HG02678 (cell line): Measurements from ENCODE around the gene CENPM.

Experiments used
- ATAC-seq: cut with Tn5 transposase; IDR thresholded peaks from one replicate; pipeline ENCODE4 v1.9.1; 2021; ENCODE audit warnings: mild to moderate bottlenecking, moderate library complexity; ENCODE audit not compliant: unreplicated experiment

CENPM gene, protein sequence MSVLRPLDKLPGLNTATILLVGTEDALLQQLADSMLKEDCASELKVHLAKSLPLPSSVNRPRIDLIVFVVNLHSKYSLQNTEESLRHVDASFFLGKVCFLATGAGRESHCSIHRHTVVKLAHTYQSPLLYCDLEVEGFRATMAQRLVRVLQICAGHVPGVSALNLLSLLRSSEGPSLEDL

DNA sequence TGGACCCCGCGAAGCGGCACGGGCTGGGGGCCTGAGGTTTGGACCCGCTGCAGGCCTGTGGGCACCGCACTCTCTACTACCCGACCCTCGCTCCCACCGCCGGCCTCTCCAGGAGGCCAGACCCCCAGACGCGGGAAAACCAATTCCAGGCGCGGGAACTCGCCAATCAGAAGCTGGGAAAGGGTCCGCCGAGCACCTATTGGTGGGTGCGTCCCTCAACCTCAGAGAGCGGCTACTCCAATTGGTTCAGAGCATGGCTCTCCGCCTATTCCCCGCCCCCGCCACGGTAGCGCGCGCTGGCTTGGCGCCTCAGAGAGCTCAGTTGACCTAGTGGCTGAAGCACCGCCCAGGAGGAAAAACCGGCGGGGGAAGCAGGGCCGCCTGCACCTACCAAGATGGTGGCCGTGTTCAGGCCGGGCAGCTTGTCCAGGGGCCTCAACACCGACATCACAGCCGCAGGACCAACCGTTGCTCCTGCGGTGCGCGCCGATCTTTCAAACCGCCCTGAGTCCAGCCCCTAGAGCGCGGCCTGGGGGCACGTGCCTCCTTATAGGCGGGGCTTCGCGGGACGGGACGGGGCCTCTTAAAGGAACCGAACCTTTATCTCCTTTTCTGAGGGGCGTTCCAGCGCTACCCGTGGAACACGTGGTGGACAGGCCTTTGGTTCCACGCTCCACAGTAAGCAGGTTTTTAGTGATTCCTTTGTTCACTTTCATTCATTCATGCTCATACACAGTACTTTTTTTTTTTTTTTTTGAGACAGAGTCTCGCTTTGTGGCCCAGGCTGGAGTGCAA lies at the start of gene CENPM:
Gene CENPM (minus strand): TSS at position 524 of the 795 bp plus-strand sequence. CDS start 76 bp downstream, at position 448.
- ATAC-seq, result peak; percentile 87

DNA sequence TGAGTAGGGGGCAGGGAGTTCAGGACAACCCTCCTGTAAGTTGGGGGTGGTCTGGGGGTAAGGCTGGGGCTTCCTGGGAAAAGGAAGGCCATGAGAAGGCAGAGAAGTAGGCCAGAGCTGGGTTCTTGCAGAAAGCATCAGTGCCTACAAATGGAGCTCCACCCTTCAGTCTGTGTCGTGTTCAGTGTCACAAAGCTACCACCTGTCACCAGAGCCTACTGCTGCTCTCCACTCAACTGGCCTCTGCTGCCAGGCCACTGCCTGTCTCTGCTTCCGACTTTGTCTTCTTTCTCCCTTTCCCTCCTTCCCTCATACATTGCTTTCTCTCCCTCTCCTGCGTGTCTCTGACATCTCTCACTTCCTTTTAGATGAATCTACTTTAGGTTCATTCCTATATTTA lies 48.3 kb upstream of the CENPM start:
- ATAC-seq, result no peak

DNA sequence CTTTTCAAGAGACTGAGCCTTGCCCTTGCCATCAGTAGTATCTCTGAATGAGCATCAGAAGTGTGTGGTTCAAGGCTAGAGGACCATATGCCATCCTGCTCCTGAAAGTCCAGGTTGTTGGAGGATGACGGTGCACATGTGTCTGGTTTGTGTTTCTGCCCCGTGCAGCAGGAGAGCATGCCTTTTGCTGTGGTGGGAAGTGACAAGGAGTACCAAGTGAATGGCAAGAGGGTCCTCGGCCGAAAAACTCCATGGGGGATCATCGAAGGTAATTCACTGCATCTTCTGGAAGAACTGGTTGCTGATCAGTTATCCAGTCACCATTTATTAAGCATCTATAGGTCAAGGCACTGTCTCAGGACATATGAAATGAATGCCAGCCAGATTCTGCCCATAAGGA lies 45.5 kb upstream of the CENPM start:
- no peak for ATAC-seq

DNA sequence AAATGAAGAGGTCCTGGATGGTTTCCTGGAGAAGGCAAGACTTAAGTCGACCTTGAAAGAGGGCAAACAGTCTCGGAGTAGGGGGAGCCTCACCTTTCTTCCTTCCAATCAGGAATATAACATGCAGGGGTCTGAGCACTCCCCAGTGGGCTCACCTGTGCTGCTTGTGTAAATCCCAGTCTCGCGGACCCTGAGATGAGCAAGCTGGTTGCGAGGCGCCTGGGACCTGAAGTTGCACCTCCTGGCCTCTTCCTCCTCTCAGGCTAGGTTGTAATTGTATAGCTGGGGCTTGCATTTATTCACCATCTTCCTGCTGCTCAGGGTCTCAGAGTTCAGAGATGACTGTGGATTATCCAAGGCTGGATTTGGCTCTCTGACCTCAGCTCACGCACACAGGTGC lies 44.2 kb upstream of the CENPM start:
- ATAC-seq, result no peak

DNA sequence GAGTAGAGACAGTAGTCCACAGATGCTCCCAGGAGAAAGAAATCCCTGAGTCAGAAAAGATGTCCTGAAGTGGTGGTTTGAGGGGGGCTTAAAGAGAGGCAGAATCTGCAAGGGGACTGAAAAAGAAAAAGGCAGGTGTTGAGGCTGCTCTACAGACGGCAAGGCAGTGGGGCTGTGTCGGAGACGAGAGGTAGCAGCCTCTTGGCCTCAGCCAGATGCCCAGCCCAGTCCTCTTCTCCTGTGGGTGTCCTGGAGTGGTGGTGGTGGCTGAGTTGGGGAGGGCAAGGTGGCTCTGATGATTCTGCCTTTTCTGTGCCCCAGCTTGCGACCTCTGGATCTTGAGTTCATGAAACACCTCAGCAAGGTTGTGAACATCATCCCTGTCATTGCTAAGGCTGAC lies 42.3 kb upstream of the CENPM start:
- ATAC-seq, result no peak

DNA sequence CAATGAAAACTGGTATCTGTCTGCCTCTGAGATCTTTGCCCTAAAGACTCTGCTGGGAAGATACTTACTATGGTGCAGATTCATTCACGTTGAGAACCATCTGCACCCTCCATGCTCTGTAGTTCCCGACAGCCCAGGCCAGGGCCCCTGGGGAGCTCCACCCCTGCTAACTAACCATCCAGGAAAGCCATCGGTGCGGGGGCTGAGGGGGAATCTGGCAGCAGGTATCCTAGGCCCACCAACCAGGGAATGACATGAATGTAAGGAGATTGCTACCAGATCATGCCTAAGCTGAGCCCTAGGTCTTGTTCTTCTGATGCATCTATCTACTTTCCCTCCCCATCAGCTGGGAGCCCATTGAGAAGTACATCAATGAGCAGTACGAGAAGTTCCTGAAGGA lies 40.3 kb upstream of the CENPM start:
- ATAC-seq, result no peak

DNA sequence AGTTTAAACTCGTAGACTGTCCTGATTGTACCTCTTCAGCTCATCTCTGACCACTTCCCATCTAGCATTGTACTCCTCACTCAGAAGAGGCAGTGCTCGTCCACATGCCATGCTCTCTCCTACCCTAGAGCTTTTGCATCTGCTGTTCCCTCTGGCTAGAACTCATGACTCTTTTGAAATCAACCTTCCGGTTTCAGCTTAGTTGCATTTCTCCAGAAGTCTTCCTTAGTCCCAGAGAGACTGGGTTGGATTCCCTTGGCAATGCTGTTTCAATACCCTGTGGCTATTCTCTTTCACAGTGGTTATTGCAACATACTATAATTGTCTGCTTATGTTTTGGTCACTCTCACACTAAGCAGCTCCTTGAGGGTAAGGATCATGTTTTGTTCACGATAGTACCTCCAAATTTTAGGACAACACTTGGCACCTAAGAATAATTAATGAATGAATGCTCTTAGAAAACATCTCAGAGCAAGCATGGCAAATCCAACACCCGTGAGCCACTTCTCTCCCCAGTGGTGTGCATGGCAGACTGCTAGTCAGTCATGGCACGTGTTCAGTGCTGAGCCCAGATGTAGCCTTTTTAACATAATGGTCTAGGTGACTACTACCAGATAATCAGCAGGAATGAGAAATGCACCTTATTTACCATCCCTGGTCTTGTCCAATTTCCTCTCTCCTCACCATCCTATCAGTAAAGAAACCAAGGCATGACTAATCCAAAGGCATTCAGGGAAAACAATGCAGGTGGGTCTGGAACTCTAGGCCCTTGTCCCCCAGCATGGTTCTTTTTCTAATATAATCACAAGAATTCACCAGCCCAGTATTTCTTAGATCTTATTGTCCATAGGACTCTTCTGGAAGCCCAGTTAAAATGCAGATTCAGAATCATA lies 36.8 kb upstream of the CENPM start:
- ATAC-seq, result no peak

DNA sequence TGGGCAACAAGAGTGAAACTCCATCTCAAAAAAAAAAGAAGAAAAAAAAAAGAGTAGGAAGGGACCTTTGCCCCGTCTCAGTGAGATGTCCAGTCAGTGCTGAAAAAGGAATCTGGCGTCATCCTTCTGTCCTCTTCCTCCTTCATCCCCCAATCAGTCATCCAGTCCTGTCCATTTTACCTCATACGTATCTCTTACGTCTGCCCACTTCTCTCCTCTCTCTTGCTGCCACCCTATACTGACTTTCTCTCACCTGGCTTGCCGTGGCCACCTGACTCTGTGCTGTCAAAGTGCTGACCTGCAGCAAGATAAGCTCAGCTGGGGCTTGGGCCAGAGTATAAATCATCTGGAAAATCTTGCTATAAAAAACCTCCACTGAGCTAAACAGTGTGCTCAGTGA lies 35.9 kb upstream of the CENPM start:
- ATAC-seq, result no peak

DNA sequence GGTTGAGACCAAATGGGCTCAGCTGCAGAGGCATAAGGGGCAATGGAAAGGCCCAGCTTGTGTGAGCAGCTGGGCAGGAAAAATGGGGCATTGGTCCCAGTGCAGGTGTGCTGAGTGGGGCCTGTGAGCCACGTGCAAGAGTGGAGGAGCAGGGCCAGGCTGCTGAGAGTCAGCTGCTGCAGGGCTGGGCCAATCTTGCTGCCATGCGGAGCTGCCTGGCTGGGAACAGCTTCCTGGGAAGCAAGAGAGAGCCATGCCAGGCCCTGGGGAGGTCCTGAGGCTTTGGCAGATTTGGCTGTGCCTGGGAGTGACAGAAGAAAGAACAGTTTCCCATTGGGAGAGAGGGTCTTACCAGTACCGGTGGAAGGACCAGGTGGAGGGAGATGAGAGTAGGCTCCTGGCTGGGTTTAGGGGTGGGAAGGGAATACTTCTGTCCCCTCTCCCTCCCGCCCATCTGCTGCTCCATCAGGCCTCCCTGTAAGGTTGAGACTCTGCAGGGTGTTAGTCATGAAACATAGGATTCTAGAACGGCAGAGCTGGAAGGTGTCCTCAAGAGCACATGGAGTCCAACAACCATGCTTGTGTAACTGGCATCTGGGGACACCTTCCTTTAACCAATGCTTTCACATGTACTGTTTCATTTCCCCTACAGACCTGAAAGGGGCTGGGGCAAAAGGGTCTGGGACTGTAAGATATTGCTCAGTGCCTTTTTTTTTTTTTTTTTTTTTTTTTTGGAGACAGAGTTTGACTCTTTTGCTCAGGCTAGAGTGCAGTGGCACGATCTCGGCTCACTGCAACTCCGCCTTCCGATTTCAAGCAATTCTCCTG lies 32.7 kb upstream of the CENPM start:
- ATAC-seq, result no peak

DNA sequence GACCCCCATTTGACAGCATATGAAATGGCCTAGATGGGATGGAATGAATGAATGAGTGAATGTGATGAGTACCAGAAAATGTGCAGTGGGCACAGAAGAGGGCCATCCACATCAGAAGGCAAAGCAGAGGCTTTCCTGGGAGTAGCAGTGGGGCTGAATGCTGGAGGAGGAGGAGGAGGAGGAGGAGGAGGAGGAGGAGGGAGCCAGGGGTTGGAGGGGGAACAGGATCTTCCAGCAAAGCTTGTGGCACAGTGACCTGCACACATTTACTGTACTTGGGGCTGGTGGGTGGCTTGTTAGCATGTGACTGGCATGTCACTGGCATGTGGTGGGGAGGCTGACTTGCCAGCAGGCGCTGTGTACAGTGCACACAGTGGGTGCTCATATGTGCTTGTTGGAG lies 31.8 kb upstream of the CENPM start:
- no peak for ATAC-seq

DNA sequence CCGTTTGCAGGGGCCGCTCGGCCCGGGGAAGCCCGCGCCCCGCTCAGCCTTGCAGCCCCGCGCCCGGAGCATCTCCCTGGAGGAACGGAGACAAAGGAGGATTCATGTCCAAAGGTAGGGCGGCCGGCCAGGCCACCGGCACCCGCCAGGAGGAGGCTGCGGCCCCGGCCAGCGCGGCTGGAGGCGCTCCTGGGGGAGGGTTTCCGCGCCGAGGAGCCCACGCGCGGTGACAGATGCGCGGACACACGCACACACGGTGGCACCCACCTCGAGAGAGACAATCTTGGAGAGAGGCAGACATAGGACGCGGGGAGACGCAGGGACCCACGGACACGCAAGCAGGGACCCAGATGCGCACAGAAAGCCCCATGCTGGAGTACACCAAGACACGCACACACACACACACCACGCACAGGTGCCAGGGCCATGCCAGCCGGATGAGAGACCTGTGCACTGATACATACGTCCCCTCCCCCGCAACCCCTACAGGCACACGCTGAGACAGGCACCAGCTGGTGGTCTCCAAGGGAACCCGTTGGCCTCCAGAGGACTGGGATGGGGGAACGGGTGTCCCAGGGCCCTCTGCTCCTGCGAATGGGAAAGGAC lies 30.1 kb upstream of the CENPM start:
- no peak for ATAC-seq

DNA sequence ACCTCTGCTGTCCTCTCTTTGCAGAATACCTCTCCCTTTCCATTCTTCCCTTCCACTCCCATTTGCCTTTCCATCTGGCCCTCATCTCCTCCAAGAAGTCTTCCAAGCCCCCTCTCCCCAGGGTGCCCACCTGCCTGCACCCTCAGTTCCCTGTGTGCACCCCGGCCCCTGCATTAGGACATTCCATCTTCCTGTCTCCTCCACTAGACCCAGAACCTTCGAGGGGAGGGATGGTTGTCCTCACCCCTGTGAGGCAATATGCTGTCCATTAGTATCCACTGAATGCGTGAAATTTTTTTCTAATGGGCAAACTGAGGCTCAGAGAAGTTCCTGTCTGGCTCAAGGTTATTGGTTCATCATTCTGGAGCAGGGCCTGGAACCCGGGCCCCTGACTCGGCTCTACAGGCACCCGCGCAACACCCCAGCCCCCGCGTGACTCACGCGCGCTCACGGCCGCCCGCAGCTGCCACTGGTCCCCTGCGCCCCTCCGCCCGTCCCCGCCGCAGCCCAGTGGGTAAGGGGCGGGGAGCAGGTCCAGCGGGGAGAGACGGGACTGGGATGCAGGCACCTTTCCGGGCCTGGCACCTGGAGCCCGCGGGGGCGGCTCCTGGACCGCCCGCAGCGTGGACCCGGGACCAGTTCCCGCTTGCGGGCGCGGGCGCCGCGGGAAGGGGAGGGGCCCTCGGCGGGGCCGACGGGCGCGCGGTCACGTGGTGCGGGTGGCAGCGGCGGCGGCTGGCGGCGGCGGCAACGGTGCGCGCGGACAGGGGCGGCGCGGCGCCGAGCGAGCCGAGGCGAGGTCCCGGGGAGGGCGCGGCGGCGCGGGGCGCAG lies 29.3 kb upstream of the CENPM start:
- no peak for ATAC-seq

DNA sequence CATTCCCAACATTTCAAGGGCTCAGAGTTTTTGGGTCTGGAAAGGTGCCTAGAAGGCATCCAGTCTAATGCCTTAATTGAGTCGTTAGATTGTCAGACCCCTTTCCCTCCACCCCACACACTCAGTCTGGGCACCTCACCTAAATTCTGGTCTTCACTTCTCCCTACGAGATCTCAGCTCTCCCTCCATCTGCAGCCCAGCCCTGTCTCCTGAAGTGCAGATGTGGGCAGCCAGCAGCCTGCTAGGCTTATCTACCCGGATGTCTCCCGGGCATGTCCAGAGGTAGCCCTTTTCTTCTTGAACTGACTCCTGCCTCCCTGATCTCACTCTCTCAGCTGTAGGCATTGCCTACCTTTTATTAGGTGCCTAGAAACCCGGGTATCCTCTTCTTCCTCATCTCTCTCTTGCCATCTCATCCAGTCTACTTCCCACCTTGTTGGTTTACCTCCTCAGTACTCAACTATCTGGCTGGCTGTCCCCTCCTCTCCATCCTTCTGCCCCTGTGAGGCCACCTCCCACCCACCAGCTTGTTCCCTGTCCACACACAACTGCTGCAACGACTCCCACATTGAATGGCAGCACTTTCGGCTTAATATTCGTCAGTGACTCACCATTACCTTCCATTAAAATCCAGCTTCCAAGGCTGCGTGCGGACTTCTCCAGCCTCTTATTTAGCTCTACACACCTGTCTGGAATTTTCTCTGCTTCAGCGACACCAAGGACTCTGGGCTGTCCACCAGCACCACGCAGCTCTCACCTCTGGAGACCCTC lies 28.5 kb upstream of the CENPM start:
- no peak for ATAC-seq

DNA sequence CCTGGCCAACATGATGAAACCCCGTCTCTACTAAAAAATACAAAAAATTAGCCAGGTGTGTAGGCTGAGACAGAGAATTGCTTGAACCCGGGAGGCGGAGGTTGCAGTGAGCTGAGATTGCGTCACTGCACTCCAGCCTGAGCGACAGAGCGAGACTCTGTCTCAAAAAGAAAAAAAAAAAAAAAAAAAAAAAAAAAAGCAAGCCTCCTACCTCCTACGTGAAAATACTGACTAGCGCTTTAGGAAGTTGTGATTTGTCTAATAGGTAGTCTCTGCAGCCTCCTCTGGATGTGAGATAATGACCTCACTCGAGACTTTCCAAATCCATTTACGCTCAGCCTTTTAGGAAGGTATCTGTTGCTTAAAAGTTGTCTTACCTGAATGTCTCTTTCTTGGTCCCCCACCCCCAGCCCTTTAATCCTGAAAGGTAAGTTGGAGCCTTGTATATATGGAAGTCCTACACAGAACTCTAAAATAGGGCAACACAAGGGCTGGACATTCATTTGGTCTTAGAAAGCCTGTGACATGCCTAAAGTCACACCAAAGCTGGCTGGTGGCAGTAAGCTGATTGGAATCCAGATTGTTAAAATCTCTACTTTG lies 27.8 kb upstream of the CENPM start:
- no peak for ATAC-seq

DNA sequence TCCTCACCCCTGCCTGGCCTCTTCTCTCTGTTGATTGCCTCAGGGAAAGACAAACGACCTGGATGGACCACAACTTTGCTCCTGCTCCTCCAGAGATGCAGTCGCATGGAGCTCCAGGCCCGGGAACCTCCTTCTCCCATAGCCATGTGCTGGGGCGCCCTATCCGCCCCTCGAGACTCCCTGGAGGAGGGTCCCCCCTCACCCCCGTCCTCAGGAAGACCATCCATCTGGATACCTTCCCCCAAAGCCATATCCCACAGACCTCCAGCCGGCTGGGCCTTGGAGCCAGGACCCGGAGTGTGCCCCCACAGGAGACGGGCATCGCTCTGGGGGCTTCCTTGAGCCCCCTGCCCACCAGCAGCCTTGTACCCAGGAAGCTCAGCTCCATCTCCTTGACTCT lies 24.5 kb upstream of the CENPM start:
- ATAC-seq, result no peak

DNA sequence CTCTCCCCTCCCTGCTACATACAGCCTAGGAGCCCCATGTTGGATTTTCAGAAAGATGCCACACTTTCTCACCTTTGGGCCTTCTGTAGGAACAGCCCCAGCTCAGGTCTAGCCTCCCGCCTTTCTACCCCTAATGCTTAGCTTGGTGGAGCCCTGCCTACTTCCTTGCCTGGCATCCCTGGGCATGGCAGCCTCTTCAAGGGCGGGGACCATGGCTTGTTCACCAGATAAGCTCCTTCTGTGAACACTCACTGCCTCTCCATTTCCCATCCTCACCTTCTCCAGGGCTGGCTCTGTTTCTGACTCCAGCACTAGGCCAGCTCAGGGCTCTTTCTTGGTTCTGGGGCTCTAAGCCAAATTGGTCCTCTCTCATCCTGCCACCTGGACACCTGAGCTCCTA lies 23.6 kb upstream of the CENPM start:
- no peak for ATAC-seq

DNA sequence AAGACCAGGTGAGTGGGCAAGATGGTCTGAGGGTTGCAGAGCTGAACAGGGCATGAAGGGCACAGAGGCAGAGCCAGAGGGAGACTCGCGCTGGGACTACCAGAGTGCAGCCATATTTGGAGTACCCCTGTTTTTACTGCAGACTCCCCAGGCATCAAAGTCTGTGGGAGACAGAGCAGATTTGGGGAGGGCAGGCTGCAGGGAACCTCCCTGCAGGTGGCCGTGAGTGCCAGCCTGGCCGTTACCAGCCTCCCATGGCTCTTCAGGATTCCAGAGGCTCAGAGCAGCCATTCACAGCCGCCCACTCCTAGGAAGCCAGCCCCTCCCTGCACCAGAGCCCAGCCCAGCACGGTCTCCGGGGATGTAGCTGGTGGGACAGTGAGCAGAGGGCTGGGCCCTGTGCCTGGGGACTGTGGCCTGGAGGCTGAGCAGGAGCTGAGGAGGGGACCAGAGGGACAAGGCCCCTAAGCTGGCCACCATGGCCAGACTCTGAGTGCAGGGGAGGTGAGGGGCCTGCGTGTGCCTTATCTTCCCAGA lies 22.2 kb upstream of the CENPM start, which contains the start of gene SEPTIN3:
Gene SEPTIN3 (plus strand): TSS at position 334 of the 537 bp plus-strand sequence. CDS start 2,050 bp downstream, outside the sequence.
- no peak for ATAC-seq

DNA sequence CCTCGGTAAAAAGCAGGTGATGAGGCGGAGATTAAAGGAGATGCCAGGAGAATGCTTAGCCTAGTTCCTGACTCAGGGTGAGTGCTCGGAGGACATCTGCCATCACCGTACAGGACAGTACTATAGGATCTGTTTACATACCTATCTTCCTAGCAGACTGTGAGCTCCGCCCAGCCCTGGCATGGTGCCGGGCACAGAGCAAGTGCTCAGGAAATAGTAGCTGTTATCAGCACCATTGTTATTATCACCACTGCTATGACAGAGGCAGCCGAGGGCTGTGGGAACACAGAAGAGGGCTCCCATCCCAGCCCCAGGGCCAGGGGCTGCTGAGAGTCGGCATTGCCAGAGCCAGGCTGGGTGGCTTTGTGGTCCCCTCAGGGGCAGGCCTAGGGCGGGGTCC lies 21.6 kb upstream of the CENPM start:
- ATAC-seq, result no peak
